HG02884 (cell line): ENCODE measurements around the gene JARID2.
A peak's percentile ranks its signal among the peaks of the same experiment; 100 is the strongest.

Experiments
- ATAC-seq: cut with Tn5 transposase; IDR thresholded peaks from one replicate; pipeline ENCODE4 v1.9.1; 2021; ENCODE audit warnings: mild to moderate bottlenecking, moderate library complexity; ENCODE audit not compliant: unreplicated experiment

The JARID2 gene

GRCh38 chr6:15264412-15264811 is 18.5 kb downstream of the JARID2 start:
- no peak for ATAC-seq

GRCh38 chr6:15264902-15265761 is 19.3 kb downstream of the JARID2 start:
- no peak for ATAC-seq

- no peak for ATAC-seq
Measured at GRCh38 chr6:15265787-15266186, 19.9 kb downstream of the JARID2 start.

GRCh38 chr6:15266423-15266996 is 20.6 kb downstream of the JARID2 start:
- peak; percentile 62 for ATAC-seq

DNA sequence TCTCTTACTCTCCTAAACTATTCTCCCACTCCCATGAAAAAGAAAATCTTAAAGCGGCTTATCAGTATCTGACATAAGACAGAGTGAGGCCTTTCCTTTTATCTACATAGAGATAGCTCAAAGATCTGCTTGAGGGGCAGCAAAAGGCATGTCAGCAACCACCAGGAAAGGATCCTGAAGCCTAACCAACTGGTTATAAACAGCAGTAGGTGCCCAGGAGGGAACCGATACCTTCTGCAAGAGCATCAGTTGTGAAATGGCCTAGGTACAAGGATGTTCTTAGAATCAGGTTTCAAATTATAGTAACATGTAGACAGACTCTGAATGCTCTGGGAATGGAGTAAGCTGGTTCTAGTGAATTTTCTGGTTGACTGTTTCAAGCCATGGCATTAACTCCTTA is 21.4 kb downstream of the JARID2 start:
- ATAC-seq: no peak

DNA sequence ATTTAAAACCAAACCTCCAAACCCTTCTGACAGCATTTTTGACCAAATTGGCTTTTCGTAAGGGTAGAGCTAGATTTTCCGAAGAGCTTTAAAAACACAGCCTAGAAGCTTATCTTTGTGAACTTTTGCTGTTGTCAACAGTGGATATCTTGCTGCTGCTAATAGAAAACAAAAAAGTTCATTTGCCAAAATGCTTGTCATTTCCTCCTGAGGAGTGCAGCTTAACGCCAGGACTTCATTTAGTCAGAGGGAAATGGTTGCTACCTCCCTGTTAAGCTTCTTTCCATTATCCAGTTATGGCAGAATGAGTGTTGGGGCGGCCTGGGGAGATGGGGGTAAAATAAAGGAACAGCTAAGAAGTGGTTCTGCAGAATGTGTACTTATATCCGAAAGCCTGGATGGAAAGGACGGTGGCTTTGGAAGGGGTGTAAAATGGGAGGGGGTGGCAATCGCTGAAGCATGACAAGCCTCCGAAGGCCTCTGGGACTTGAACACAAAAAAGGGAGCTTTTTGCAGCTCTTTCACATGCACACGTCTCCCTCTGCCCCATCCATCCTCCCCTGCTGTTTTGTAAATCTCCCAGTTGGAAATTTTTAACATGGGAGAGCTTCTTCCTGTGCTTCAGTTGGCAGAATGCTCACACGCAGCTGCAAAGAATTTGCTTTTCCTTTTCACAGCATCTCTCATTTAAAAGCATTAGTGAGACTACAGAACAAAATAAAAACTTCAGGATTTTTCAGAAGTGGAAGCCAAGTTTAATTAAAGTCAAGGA is 22.5 kb downstream of the JARID2 start:
- no peak for ATAC-seq

DNA sequence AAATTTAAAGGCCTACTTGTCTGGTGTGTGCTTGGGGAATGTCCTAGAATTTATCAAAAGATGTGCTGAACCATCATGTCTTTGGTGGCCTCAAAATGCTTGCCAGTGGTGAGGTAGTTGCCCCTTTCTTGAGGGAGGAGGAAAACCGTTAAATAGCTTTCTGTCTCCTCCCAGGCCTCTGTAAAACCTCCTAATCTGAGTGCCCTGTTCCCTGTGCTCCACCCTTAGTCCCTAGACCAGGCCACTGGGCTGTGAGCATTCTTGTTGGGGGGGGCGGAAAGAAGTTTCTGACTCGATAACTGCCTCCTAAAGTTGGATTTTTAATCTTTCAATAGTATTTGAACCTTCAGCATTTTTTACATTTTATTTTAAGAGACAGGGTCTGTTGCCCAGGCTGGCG is 23.1 kb downstream of the JARID2 start:
- no peak for ATAC-seq

DNA sequence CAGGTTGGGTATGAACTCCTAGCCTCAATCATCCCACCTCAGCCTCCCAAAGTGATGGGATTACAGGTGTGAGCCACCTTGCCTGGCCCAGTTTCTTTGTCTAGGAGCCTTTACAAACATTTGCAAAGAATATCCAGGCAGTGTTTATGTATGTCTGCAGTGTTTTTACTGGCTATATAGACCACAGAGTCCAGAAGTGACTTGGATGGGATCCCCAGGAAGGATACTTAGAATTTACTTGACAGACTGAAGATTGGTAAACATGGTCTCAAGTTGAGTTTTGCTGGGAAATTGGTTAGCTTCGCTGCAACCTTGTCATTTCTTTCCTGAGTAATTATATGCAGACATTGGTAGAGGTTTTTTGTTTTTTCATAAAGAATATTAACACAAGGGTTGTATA is 23.8 kb downstream of the JARID2 start:
- no peak for ATAC-seq

- ATAC-seq: no peak
Measured at GRCh38 chr6:15270402-15270801, 24.5 kb downstream of the JARID2 start.

DNA sequence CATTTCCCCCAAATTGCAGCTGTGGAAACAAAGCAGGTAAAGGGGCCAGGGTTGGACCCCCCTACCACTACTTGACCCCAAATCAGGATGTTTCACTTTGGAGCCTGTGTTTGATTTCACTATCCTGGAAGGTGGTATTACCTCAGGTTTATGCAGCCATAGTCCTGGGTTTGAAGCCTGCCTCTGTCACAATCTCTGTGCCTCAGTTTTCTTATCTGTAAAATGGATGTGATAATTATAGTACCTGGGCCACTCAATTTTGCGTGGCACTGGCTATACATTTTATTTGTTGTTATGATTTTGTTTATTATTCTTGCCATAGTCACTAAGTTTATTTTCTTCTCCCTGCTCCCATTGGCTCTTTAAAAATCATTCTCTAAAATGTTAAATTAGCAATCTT is 26.7 kb downstream of the JARID2 start:
- no peak for ATAC-seq

- ATAC-seq: no peak
Measured at GRCh38 chr6:15274692-15275387, 29.0 kb downstream of the JARID2 start.

GRCh38 chr6:15276036-15276985 is 30.4 kb downstream of the JARID2 start:
- no peak for ATAC-seq

GRCh38 chr6:15279047-15279661 is 33.3 kb downstream of the JARID2 start:
- no peak for ATAC-seq

DNA sequence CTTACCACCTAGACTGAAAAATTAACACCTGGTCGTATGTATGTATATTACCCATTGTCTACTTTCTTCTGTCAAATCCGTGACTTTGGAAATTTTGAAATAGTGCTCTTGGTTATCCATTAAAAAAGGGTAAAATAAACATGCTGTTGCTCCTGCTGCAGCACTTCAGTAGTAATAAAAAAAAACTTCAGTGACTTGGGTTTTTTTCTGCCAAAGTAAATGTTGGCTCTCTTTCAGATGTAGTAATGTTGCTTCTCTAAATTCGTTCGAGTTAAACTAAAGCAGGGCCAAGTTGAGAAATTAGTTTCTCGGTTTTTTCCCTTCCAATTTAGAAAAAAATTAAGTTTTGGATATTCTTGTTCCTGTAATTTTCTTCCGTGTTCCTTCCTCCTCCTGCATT is 34.2 kb downstream of the JARID2 start:
- ATAC-seq: no peak

- no peak for ATAC-seq
Measured at GRCh38 chr6:15280961-15281360, 35.1 kb downstream of the JARID2 start.

DNA sequence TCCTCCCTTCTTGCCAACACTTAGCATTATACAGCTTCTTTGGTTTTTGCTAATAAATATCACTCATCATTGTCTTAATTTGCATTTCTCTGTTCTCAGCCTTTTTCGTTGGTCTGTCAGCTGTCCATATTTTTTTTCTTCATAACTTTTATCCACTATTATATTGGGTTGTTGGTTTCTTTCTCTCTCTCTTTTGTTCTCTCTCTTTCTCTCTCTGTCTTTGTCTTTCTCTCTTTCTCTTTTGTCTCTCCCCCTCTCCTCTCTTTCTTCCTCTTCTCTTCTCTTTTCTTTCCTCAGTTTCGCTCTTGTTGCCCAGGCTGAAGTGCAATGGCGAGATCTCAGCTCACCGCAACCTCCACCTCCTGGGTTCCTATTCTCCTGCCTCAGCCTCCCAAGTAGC is 36.5 kb downstream of the JARID2 start:
- no peak for ATAC-seq

DNA sequence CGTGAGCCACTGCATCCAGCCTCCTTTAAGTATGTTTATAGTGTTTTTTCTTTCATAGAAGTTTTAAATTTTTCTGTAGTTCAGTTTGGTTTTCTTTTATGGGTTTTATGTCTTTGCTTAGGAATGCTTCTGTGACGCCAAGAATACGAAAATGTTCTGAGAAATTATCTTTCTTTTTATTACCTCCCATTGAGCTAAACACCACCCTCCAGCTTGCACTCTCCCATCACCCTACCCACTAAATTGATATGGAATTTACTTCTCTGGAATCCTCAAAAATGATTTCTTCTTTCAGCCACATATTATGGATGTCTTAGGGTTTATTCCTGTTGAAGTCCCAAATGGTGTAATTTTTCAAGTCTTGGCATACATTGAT is 38.1 kb downstream of the JARID2 start:
- no peak for ATAC-seq

- no peak for ATAC-seq
Measured at GRCh38 chr6:15284743-15285142, 38.9 kb downstream of the JARID2 start.

DNA sequence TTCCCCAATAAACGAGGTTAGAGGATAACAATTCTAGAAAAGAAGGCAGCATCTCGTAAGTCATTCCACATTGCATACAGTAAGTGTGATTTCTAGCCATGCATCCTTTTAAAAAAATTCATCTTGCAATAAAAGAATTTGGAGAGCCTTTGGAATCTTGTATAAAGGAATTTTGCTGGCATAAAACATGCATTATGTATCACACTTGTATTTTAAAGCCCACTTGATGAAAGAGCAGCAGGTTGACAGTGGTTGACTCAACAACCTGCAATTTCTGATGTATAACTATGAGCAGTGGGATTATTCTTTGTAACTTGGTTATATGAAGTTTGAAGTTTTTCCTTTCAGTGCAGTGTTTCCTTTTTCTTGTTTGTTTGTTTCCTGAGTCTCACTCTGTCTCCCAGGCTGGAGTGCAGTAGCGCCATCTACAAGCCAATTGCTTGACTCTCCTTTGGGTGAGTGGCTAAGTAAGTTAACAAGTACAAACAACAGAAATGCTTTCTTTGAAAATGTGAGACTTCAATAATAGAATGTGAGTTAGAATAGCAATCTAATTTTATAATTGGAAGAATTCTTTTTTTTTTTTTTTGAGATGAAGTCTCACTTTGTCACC is 39.9 kb downstream of the JARID2 start:
- ATAC-seq: no peak
